Measurements from ENCODE around the gene JARID2.
"Not testable (repeated sequence)": the region's sequence is repeated elsewhere in the genome, so short reads cannot be mapped to it uniquely, and the experiment has no call there.

DNA sequence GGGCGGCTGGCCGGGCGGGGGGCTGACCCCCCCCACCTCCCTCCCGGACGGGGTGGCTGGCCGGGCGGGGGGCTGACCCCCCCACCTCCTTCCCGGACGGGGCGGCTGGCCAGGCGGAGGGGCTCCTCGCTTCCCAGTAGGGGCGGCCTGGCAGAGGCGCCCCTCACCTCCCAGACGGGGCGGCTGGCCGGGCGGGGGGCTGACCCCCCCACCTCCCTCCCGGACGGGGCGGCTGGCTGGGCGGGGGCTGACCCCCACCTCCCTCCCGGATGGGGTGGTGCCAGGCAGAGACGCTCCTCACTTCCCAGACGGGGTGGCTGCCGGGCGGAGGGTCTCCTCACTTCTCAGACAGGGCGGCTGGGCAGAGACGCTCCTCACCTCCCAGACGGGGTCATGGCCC lies 169.8 kb downstream of the JARID2 start:
- TF ChIP-seq, protein P1, sequence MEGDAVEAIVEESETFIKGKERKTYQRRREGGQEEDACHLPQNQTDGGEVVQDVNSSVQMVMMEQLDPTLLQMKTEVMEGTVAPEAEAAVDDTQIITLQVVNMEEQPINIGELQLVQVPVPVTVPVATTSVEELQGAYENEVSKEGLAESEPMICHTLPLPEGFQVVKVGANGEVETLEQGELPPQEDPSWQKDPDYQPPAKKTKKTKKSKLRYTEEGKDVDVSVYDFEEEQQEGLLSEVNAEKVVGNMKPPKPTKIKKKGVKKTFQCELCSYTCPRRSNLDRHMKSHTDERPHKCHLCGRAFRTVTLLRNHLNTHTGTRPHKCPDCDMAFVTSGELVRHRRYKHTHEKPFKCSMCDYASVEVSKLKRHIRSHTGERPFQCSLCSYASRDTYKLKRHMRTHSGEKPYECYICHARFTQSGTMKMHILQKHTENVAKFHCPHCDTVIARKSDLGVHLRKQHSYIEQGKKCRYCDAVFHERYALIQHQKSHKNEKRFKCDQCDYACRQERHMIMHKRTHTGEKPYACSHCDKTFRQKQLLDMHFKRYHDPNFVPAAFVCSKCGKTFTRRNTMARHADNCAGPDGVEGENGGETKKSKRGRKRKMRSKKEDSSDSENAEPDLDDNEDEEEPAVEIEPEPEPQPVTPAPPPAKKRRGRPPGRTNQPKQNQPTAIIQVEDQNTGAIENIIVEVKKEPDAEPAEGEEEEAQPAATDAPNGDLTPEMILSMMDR (optimal IDR thresholded peaks at IDR 0.05 in 1 of 3, IDR thresholded peaks at IDR 0.05 in 1 of 3, conservative IDR thresholded peaks at IDR 0.05 in 1 of 3; ENCODE audit: extremely low read depth in 1 of 3, insufficient read depth in 2 of 3, low read length in 3 of 3), result not testable (repeated sequence)
- not testable (repeated sequence) for TF ChIP-seq EZH2 (IDR thresholded peaks at IDR 0.05; ENCODE audit: low read length)

Data from keratinocyte (primary cell).